Islet of Langerhans (tissue), 1 donor: Measurements from ENCODE around the gene CHRND.
"Not testable (repeated sequence)": the region's sequence is repeated elsewhere in the genome, so short reads cannot be mapped to it uniquely, and the experiment has no call there.

ENCODE experiments used
- FAIRE-seq: peaks from one replicate; lab custom pipeline; 2011; peaks lifted over from hg19 to GRCh38; lab: Jason Lieb, UNC

Gene CHRND

GRCh38 chr2:232528746-232529460, 2.9 kb downstream of the CHRND start:
- FAIRE-seq, result no peak

DNA sequence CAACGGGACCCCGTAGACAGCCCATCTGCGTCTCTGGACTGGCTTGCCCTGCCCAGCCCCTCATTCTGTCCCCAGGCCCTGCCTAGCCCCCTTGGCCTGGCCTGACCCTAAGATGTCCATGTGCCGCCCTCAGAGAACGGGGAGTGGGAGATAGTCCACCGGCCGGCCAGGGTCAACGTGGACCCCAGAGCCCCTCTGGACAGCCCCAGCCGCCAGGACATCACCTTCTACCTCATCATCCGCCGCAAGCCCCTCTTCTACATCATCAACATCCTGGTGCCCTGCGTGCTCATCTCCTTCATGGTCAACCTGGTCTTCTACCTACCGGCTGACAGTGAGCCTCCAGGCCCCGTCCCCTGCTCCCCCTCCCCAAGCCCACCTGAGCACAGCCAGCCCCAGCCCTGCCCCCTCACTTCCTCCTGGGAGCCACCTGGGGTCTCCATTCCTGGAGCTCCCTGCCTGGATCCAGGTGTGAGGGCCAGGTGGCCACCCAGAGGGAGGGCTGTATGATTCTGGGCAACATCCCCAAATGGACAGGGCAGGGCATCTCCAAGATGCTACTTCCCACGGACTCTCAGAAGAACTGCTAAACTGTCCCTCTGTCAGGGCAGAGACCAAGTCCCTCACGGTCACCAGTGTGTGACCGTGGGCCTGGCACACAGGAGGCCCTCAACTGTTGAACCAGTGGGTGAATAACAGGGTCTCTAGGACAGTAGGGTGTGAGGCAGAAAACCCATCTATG, 4.0 kb downstream of the CHRND start:
- no peak for FAIRE-seq

DNA sequence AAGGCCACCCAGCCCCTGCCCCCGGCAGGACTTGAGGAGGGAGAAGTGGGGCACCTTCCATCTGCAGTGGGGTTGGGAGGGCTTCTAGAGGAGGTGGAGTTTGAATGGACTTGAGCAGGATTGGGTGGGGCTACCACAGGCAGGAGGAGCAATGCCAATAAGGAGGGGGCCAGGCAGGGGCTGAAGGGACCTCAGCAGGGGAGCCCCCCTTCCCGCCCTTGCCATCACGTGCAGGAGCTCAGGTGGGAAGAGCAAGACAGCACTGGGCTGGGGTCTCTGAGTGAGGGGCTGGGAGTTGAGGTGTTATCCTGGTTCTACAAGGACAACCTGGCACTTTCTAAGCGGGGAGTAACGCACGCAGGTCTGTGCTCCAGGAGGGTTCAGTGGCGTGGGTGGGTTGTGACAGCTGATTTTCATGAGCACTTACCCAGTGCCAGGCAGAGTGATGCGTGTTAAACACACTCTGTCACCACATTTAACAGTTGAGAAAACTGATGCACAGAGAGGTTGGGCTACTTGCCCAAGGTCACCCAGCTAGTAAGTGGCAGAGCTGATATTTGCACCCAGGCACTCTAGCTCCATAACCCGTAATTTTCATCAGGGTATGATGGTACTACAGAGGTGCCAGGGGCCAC, 4.8 kb downstream of the CHRND start:
- no peak for FAIRE-seq

GRCh38 chr2:232532419-232532818, 6.5 kb downstream of the CHRND start:
- FAIRE-seq, result no peak

GRCh38 chr2:232532821-232533220, 6.9 kb downstream of the CHRND start:
- FAIRE-seq, result not testable (repeated sequence)

DNA sequence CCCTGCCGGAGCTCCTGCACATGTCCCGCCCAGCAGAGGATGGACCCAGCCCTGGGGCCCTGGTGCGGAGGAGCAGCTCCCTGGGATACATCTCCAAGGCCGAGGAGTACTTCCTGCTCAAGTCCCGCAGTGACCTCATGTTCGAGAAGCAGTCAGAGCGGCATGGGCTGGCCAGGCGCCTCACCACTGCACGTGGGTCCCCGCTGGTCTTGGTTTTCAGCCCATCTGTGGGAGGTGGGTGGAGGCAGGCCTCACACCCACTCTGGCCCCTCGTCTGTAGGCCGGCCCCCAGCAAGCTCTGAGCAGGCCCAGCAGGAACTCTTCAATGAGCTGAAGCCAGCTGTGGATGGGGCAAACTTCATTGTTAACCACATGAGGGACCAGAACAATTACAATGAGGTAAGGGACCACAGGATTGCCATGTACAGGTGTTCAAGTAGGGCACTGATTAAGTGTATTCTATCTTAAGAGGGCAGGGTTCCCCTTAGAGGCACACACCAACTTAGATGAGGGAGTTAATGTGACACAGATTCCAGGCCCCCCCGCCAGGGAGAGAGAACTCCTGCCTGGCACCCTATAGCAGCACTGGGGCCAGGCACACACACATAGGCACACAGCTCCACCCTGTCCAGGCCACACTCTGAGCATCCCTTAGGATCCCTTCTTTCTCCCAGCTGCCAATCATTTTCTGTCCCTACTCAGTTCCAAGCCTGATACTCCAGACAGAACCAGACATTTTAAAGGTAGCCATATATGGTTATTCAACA, 8.2 kb downstream of the CHRND start:
- no peak for FAIRE-seq

DNA sequence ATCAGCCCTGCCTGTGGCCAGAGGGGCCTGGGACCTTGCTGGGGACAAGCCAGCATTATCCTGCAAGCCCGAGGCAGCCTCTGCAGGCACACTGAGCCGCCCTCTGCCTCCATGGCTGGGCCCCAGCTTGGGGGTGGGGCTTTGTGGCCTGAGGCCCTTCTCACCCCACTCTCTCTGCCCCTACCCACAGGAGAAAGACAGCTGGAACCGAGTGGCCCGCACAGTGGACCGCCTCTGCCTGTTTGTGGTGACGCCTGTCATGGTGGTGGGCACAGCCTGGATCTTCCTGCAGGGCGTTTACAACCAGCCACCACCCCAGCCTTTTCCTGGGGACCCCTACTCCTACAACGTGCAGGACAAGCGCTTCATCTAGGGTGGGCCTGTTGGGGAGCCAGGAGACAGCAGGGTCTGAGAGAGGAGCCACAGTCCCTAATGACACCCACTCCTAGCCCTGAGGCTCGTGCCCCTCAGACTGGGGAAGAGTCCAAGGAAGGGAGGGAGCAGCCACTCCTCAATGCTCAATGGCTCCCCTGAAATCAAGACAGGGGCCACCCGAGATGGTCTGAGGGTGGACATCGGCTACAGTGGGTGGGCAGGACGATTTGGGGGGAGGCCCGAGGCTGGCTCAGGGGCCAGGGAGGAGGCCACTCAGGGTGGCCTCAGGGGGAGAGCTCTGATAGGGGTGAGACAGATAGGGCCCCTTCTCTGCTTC, 9.1 kb downstream of the CHRND start:
- FAIRE-seq, result no peak

DNA sequence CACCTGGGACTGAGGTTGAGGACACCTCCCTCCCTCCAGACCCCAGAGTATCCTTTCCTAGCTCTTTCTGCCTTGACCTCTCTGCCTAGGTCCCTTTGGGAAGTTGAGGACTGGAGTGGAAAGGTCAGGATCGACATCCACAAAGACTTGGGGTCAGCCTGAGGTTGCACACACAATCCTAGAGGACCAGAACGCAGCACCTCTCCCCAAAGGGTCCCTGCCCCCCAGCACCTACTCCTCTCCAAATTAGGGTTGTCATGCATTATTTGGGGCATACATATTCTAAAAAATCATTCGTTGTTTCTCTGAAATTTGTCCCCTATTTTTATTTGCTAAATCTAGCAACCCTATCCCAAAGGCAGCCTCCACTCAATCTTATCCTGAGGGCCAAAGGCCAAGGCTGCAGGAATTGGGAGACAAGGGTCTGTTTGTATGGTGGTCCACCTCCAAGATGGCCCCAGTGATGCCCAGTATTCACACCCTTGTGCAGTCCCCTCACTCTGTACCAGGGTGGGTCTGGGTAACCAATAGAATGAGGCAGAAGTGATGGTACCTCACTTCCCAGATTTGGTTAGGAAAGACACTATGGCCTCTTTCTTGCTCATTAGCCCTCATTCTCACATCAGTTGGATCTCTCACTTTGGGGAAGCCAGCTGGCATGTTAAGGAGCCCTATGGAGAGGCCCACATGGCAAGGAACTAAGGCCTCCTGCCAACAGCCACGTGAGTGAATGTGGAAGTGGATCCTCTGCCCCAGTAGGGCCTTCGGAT, 10.0 kb downstream of the CHRND start:
- FAIRE-seq, result no peak

DNA sequence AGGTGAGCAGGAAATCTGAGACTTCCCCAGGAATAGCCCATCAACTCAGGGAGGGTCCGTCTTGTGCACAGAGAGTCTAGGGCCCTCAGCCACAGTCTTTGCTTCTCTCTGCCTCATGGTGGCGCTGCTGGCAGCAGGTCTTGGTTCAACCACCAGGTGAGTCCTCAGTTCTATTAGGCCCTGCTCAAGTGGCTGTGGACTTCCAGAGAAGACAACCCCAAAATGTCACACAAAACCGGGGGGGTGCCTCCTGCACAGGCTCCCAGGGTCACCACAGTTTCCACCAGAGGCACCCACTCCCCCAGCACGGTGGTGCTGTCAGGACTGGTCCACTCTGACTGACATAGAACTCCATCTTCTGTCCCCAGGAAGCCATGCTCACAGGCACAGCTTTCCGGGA, 11.1 kb downstream of the CHRND start:
- FAIRE-seq, result no peak

GRCh38 chr2:232537499-232537898, 11.5 kb downstream of the CHRND start:
- no peak for FAIRE-seq

- no peak for FAIRE-seq
These were observed 12.7 kb downstream of the CHRND start for GRCh38 chr2:232538671-232539070.

DNA sequence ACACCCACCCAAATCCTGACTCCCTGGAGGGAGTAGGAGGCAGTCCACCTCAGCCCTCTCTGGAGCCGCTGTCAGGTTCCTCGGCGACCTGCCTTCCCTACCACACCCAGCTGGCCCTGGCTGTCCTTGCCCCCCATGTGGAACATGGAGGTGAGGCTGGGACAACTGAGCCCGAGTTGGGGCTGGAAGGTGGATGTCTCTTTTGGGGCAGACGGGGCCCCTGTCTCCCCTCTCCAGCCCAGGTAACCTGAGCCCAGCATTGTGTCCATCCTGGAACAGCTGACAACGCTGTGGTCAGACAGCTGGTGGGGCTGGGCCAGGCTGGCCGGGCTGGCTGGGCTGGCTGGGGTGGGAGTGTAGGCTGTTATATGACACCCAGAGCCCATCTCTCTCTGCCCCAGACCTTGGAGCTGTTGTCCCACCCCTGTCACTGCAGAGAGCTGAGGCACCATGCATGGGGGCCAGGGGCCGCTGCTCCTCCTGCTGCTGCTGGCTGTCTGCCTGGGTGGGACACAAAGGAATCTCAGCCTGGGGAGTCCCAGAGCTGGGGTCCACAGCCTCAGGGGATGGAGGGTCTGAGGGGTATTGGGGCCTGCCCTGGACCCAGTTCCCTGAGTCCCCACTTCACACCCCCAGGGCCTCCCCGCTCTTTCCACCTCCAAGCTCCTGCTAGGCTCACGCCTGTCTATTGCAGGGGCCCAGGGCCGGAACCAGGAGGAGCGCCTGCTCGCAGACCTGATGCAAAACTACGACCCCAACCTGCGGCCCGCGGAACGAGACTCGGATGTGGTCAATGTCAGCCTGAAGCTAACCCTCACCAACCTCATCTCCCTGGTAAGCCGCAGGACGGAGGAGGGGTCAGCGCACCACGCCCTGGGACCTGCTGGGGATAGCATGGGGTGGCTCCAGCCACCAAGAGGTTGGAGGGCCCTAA, 13.6 kb downstream of the CHRND start, which contains the start of gene CHRNG:
Gene CHRNG (plus strand): TSS at position 395 of the 934 bp plus-strand sequence. CDS start 56 bp downstream, at position 451.
- no peak for FAIRE-seq

DNA sequence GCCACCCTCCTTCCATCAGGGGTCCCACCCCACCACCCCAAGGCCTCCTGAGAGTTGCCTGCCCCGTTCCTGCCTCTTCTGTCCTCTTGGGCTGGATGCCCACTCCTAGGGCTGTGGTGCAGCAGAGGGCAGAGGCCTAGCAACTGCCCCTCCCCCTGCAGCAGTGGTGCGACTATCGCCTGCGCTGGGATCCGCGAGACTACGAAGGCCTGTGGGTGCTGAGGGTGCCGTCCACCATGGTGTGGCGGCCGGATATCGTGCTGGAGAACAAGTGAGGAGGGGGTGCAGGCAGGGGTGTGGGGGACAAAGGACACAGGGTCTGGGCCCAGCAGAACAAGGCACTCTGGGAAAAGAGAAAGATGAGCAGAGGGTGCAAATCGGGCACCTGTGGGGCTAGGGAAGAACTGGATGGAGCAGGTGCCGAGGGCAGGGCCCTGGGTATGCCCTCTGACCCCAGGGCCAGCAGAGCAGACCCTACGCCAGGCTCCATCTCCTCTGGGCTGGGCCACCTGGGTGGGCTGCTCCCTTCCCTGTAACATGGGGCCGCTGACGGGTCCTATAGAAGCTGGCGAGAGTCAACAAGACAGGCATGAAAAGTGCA, 14.6 kb downstream of the CHRND start:
- FAIRE-seq, result no peak

GRCh38 chr2:232541195-232541960, 15.4 kb downstream of the CHRND start:
- FAIRE-seq, result no peak

GRCh38 chr2:232541961-232542714, 16.2 kb downstream of the CHRND start:
- no peak for FAIRE-seq

GRCh38 chr2:232542715-232543467, 16.9 kb downstream of the CHRND start:
- FAIRE-seq, result no peak

GRCh38 chr2:232543491-232543890, 17.5 kb downstream of the CHRND start:
- no peak for FAIRE-seq
